Neutrophil (primary cell): ENCODE results near the gene ARHGAP4.

Experiments
- H3K27ac ChIP-seq: fragments of 200-600 bp; sonication (generic); 2 replicates; pipeline ENCODE4 v1.5.1; 2016; ENCODE audit warnings: mild to moderate bottlenecking, moderate library complexity
- H3K27me3 ChIP-seq: fragments of 200-600 bp; sonication (generic); 2 replicates; pipeline ENCODE4 v1.6.0; 2016; ENCODE audit warnings: mild to moderate bottlenecking
- H3K36me3 ChIP-seq: fragments of 200-600 bp; sonication (generic); 2 replicates; pipeline ENCODE4 v1.5.1; 2017
- H3K4me1 ChIP-seq, 2 experiments: fragments of 200-600 bp in 1 of 2; sonication (generic) in 1 of 2; 1 replicate in 1 of 2; 2 replicates in 1 of 2; pipeline versions ENCODE4 v1.5.1 to v1.6.1; 2013 to 2016; ENCODE audit warnings: low read depth in 1 of 2, low read length in 1 of 2, mild to moderate bottlenecking in 1 of 2, moderate library complexity in 1 of 2; ENCODE audit not compliant: control insufficient read depth in 1 of 2, insufficient read depth in 1 of 2
- H3K4me3 ChIP-seq, 2 experiments: fragments of 200-600 bp in 1 of 2; sonication (generic) in 1 of 2; 1 replicate in 1 of 2; 2 replicates in 1 of 2; pipeline ENCODE4 v1.5.1; 2013 to 2016; ENCODE audit warnings: low read depth in 1 of 2, low read length in 1 of 2, mild to moderate bottlenecking in 1 of 2, moderate library complexity in 1 of 2
- H3K9me3 ChIP-seq: fragments of 200-600 bp; sonication (generic); 2 replicates; pipeline ENCODE4 v1.5.1; 2016
- TF ChIP-seq, protein P1 (sequence below): fragments of 200-600 bp; sonication (generic); IDR thresholded peaks from 2 replicates; pipeline ENCODE4 v1.5.1; 2016; ENCODE audit warnings: antibody characterized with exemption

ARHGAP4 gene

DNA sequence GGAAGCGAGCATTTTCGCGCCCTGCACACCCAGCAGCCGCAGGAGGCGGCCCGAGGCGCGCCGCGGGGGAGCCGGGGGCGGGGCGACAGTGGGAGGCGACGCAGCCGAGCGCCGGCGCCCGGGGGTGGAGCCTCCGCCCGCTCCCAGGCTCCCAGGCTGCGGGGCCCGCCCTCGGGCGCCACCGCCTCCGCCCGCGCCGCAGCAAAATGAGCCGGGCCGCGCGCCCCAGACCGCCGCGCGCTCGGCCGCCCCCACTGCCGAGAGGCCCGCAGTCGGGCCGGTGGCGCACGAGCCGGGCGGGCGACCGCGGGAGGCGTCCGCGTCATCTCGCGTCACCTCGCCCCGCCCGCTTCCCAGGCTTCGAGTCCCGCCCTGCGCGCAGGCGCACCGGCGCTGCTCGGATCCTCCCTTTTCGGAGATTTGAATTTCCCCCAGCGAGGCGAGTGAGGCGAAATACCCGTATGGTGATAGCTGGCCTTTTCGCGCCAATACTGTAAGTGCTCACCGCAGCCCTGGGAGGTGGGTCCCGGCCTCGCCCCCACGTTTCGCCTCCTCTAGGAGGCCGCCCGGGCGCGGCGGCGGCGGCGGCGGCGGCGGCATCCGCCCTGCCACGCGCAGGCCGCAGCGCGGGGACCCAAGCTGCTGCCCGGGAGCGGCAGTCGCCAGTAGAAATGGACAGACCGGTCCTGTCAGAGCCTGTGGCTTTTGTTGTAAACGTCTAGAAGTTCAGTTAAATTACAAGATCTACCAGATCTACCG, 46.5 kb upstream of the ARHGAP4 start, which contains the start of gene TMEM187:
TMEM187 (plus strand) TSS at position 387 of the 759 bp plus-strand sequence. CDS start 9,309 bp downstream, outside the sequence.
- Histone ChIP-seq H3K36me3 (no peaks in the 10 kb centered on the region), H3K4me3 (peak within 1 kb of the TSS; percentile 84 to 99), H3K27ac (peak within 1 kb of the TSS; percentile 99), H3K4me1 (peaks cover 46 to 53% of the 10 kb centered on the region in 2 experiments), H3K9me3 (no peaks in the 10 kb centered on the region), H3K27me3 (no peaks in the 10 kb centered on the region)
- TF ChIP-seq, protein P1, sequence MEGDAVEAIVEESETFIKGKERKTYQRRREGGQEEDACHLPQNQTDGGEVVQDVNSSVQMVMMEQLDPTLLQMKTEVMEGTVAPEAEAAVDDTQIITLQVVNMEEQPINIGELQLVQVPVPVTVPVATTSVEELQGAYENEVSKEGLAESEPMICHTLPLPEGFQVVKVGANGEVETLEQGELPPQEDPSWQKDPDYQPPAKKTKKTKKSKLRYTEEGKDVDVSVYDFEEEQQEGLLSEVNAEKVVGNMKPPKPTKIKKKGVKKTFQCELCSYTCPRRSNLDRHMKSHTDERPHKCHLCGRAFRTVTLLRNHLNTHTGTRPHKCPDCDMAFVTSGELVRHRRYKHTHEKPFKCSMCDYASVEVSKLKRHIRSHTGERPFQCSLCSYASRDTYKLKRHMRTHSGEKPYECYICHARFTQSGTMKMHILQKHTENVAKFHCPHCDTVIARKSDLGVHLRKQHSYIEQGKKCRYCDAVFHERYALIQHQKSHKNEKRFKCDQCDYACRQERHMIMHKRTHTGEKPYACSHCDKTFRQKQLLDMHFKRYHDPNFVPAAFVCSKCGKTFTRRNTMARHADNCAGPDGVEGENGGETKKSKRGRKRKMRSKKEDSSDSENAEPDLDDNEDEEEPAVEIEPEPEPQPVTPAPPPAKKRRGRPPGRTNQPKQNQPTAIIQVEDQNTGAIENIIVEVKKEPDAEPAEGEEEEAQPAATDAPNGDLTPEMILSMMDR: no peak

DNA sequence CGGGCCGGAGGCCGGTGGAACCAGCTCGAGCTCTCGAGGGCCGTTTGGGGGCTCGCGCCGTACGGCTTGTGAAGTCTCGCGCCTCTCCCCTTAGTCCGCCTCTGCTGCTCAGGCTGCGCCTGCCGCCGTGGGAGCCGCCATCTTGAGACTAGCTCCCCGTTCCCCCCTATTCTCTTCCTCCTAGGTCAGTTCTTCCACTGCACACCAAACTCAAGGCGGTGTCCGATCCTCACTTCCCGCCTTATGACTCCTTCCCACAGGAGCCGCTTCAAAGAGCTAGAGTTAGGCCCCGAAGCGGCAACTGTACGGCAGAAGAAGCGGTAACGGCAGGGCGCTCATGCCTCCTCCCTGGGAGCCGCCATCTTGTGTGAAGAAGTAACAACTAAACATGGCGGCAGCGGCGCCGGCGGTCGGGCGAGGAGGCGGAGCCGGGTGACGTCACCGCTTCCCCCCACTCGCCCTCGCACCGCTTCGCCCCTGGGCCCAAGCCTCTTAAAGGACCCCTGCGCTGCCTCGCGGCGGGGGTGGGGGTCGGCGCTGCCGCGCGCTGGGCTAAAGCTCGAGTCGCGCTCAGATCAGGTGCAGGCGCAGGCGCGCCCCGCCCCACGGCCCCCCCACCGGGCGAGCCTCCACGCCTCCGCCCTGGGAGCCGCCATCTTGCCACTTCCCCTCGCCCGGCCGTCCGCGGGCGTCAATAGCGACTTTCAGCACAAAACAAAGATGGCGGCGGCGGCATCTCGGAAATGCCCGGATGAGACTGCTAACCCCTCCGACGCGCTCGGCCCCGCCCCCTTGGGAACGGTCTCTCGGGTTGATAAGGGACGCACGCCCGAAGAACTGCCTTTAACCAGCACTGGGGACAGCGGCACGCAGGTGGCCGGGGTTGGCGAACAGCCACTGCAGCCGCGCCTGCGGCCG, 45.6 kb upstream of the ARHGAP4 start, which contains the start of gene HCFC1:
HCFC1 (minus strand) TSS at position 369 of the 918 bp plus-strand sequence. CDS start 978 bp downstream, outside the sequence.
- H3K4me3 ChIP-seq: peak within 1 kb of the TSS; percentile 84 to 99
- H3K9me3 ChIP-seq: no peaks in the 10 kb centered on the region
- TF ChIP-seq, protein P1: peak; percentile 2
- no peaks in the 10 kb centered on the region for H3K27me3 ChIP-seq
- peak within 1 kb of the TSS; percentile 99 for H3K27ac ChIP-seq
- peaks cover 55 to 61% of the 10 kb centered on the region in 2 experiments for H3K4me1 ChIP-seq
- H3K36me3 ChIP-seq: no peaks in the 10 kb centered on the region

DNA sequence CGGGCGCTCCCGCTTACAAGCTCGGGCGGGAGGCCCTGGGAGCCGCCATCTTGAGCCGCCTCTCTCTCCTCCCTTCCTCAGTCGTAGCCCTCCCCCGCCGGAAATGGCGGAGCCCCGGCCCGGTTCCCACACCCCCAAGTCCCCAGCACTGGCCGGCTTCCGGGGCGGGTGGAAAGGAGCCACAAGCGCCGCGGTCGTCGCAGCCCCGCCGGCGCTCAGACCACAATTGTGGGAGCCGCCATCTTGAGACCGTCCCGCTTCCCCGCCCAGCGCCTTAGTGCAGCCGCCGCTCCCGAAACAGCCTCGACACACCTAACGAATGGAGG, 45.0 kb upstream of the ARHGAP4 start:
- Histone ChIP-seq H3K4me1 (peaks cover 61 to 68% of the 10 kb centered on the region in 2 experiments), H3K9me3 (no peaks in the 10 kb centered on the region), H3K36me3 (no peaks in the 10 kb centered on the region), H3K27me3 (no peaks in the 10 kb centered on the region), H3K27ac (peak overlapping the region; percentile 99), H3K4me3 (peak overlapping the region; percentile 84 to 99)
- TF ChIP-seq, protein P1: peak; percentile 6

DNA sequence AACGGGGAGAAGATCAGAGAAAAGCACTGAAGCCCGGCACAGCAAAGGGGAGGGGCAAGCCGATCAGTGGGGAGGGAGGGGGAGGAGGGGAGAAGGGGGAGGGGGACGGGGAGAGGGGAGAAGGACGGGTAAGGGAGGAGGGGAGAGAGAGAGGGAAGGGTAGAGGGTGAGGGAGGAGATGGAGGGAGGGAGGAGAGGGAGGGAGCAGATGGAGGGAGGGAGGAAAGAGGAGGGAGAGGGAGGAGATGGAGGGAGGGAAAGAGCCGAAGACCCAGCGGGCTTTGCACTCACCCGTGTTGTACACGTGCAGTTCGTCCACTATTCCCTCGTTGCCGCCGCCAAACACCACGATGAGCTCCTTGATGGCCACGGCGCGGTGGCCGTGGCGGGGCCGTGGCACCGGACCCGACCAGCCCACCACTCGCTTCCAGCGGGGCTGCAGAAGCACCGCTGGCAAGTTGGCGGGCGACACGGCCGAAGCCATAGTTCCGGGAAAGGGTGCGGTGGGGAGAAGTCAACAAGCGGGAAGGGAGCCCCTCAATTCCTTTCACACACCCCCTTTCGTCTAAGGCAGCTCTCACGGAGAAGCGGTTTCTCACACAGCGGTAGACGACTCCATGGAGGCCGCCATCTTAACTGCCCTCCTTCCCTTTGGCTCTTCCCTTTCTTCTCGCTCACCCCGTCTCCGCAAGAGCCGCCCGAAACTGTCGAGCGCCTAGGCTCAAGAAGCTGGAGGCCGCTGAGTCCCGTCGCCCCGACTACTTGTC, 44.5 kb upstream of the ARHGAP4 start:
- TF ChIP-seq, protein P1: no peak
- peak overlapping the region; percentile 99 for H3K27ac ChIP-seq
- no peaks in the 10 kb centered on the region for H3K9me3 ChIP-seq
- peaks cover 66 to 73% of the 10 kb centered on the region in 2 experiments for H3K4me1 ChIP-seq
- H3K4me3 ChIP-seq: peak overlapping the region; percentile 84 to 99
- H3K36me3 ChIP-seq: no peaks in the 10 kb centered on the region
- no peaks in the 10 kb centered on the region for H3K27me3 ChIP-seq

DNA sequence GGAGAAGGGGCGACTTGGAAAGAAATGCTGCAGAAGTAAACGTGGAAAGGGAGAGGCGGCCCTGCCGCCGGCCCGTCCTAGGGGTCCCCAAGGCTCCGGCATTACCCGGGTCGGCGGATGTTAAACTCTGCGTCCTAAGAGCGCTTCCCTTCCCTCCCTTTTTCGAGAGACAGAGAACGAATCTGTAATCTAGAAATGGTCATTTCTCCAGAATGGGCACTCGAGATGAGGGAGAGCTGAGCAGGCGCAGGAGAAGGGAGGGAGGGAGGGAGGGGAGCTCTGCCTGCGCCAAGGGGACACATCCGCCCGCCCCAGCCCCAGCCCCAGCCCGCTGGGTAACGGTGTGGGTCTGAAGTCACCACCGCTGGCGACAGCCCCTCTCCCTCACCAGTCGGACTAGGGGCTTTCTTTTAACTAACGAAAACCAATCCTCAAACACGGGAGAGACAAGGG, 43.9 kb upstream of the ARHGAP4 start:
- Histone ChIP-seq H3K9me3 (no peaks in the 10 kb centered on the region), H3K27ac (peak overlapping the region; percentile 99), H3K36me3 (no peaks in the 10 kb centered on the region), H3K4me1 (peaks cover 66 to 70% of the 10 kb centered on the region in 2 experiments), H3K27me3 (no peaks in the 10 kb centered on the region), H3K4me3 (peak overlapping the region; percentile 84 to 99)
- TF ChIP-seq, protein P1: no peak
